GM19099 (cell line): ENCODE measurements around the gene MYO1G.

Experiments
- POLR2A ChIP-seq: IDR thresholded peaks from 3 replicates; pipeline ENCODE4 v1.6.1; 2011; ENCODE audit warnings: low read depth; ENCODE audit not compliant: insufficient read length; ENCODE audit errors: extremely low read depth

MYO1G gene

GRCh38 chr7:44978511-44979366, at the start of gene MYO1G:
Gene MYO1G (minus strand): TSS chr7:44979015. CDS start chr7:44978961, 54 bp downstream.
- peak; percentile 82 for TF ChIP-seq POLR2A

- TF ChIP-seq POLR2A, result no peak
These were observed 49.5 kb upstream of the MYO1G start for GRCh38 chr7:45028138-45028919.

GRCh38 chr7:45027774-45028114, 48.9 kb upstream of the MYO1G start:
- no peak for TF ChIP-seq POLR2A

- TF ChIP-seq POLR2A, result peak; percentile 40
These were observed 48.4 kb upstream of the MYO1G start for GRCh38 chr7:45026984-45027773.

DNA sequence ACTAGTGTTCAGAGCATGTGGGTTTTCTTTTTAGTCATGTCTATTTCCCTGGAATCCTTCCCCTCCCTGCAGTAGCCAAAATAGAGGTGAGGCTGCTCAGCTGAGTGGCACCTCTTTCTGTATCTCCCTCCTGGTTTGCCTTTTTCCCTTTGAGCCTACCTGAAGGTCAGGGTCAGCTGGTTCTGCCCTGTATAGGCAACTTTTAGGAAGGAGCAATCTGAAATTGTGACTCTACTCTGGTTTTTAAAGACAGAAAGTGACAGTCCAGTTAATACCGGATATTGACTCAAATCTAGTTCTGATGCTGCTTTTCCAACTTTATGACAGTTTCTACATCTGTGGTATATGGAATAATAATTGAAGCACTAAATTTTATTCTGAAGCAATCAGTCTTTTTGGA, 47.2 kb upstream of the MYO1G start:
- no peak for TF ChIP-seq POLR2A

GRCh38 chr7:45024126-45024744, 45.4 kb upstream of the MYO1G start:
- no peak for TF ChIP-seq POLR2A

- no peak for TF ChIP-seq POLR2A
These were observed 42.9 kb upstream of the MYO1G start for GRCh38 chr7:45021604-45022296.

GRCh38 chr7:45020915-45021314, 42.1 kb upstream of the MYO1G start:
- no peak for TF ChIP-seq POLR2A

DNA sequence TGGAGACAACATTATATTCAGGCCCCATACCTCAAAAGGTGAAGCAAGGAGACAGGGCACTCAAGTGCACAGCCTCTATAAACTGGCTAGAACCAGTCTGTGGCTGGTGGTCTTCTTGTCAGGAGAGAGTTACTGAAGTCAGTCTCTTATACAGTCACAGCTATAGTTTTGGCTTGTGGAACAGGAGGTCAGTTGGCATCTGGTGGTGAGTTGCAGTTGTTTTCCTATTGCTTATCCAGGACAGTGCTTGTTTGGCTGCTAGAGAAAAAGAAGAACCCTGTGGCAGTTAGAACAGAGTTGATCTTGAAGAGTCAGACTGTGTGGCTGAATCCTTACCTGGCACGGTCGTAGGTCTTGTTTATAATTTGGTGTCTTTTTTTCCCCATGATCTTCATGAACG, 38.4 kb upstream of the MYO1G start:
- no peak for TF ChIP-seq POLR2A

GRCh38 chr7:45015313-45015712, 36.5 kb upstream of the MYO1G start:
- no peak for TF ChIP-seq POLR2A

DNA sequence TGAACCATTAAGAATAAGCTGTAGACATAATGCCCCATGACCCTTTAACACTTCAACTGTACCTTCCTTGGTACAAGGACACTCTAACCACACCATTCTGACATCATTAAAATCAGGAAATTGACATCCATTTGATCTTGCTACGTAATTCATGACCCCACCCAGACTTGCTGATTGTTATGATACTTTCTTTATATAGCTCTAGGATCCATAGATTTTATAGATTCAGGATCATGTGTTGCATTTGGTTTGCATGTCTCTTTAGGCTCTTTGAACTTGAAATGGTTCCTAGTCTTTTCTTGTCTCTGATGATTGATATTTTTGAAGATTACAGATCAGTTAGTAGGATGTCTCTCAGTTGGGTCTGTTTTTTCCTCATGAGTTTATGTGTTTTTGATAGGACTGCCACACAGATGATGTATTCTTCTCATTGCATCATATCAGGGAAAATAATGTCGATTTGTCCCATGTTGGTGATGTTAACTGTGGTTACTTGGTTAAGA, 34.7 kb upstream of the MYO1G start:
- TF ChIP-seq POLR2A, result no peak

- TF ChIP-seq POLR2A, result no peak
These were observed 28.9 kb upstream of the MYO1G start for GRCh38 chr7:45007571-45008328.

DNA sequence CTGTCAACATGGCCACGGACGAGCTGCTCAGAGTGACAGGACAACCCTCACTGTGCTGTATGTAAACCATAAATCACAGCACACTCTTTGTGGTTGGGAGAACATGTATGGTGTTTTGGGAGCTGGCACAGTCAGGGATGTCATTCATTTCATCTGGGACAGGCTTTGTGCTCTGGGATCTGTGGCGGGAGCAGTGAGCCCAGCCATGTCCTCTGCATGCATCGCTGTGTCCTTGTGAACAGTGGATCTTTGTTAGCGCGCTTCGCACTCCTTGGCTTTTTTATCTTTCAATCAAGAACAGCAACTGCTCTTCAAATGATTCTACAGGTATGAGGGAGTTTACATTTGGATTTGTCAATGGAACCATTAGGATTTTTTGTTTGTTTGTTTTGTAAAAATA, 28.3 kb upstream of the MYO1G start:
- TF ChIP-seq POLR2A, result no peak
